PC-3 (cell line): ENCODE data around the gene CAPRIN2.

Experiments
- EZH2 ChIP-seq: fragments of 300-600 bp; sonication (generic); IDR thresholded peaks from one replicate; pipeline ENCODE4 v1.6.1; 2017; ENCODE audit warnings: antibody characterized with exemption, mild to moderate bottlenecking, low read length; ENCODE audit not compliant: unreplicated experiment
- EZH2phosphoT487 ChIP-seq: fragments of 300-600 bp; sonication (generic); IDR thresholded peaks from 2 replicates; pipeline ENCODE4 v1.6.1; 2018; ENCODE audit warnings: mild to moderate bottlenecking, antibody characterized with exemption, low read length, borderline replicate concordance
- TF ChIP-seq, protein P1 (sequence below): fragments of 300-600 bp; sonication (generic); conservative IDR thresholded peaks from 2 replicates; pipeline ENCODE4 v1.5.1; 2017; ENCODE audit warnings: antibody characterized with exemption, low read depth, mild to moderate bottlenecking, low read length

DNA sequence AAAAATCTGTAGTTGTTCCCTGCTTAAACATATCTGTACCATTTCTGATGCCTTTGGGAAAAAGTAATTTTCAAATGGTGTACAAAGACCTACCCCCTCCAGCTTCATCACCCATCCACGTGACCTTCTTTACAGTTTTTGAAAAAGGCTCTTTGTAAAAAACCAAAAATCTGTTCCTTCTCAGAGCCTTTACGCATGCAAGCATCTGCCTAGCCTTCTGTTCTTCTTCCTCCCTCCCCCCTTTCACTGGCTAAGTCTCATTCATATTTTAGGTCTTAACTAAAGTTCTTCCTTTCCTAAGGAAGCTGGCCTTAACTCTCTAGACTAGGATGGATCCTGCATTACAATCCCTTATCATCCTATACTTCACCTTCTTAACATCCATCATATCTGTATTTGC lies 10.4 kb downstream of the CAPRIN2 start:
- TF ChIP-seq EZH2phosphoT487 (no peak), EZH2 (no peak)
- TF ChIP-seq, protein P1, sequence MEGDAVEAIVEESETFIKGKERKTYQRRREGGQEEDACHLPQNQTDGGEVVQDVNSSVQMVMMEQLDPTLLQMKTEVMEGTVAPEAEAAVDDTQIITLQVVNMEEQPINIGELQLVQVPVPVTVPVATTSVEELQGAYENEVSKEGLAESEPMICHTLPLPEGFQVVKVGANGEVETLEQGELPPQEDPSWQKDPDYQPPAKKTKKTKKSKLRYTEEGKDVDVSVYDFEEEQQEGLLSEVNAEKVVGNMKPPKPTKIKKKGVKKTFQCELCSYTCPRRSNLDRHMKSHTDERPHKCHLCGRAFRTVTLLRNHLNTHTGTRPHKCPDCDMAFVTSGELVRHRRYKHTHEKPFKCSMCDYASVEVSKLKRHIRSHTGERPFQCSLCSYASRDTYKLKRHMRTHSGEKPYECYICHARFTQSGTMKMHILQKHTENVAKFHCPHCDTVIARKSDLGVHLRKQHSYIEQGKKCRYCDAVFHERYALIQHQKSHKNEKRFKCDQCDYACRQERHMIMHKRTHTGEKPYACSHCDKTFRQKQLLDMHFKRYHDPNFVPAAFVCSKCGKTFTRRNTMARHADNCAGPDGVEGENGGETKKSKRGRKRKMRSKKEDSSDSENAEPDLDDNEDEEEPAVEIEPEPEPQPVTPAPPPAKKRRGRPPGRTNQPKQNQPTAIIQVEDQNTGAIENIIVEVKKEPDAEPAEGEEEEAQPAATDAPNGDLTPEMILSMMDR, result no peak
